Thyroid gland (tissue), 4 donors: ENCODE data around the gene ME3.

Experiments
- CTCF ChIP-seq, 6 experiments: fragments of 200-600 bp in 3 of 6; fragments of 450-650 bp in 3 of 6; sonication (generic) in 3 of 6; IDR thresholded peaks; one replicate each; pipeline ENCODE4 v1.5.1; 2016 to 2019; ENCODE audit warnings: antibody characterized with exemption in 6 of 6, mild to moderate bottlenecking in 2 of 6, inconsistent platforms in 1 of 6, moderate library complexity in 1 of 6
- POLR2A ChIP-seq, 2 donors: fragments of 450-650 bp; IDR thresholded peaks; one replicate each; pipeline ENCODE4 v1.6.1; 2017; ENCODE audit warnings: antibody characterized with exemption in 2 of 2, mild to moderate bottlenecking in 2 of 2, moderate library complexity in 1 of 2

- TF ChIP-seq POLR2A (IDR thresholded peaks at IDR 0.05), result no peak
- no peak for TF ChIP-seq CTCF (IDR thresholded peaks at IDR 0.05)
These were observed 263.6 kb downstream of the ME3 start for GRCh38 chr11:86408845-86409244.
